A204.1 (cell line): ENCODE data around the gene SLC2A4RG.

Experiments used
- FAIRE-seq: peaks from 2 replicates; lab custom pipeline; 2012; peaks lifted over from hg19 to GRCh38; lab: Jason Lieb, UNC

SLC2A4RG gene

GRCh38 chr20:63778034-63778752, 38.6 kb downstream of the SLC2A4RG start:
- FAIRE-seq = no peak

GRCh38 chr20:63778857-63779256, 39.3 kb downstream of the SLC2A4RG start:
- FAIRE-seq = no peak

- FAIRE-seq = no peak
These were observed 41.6 kb downstream of the SLC2A4RG start for GRCh38 chr20:63781181-63781580.

- FAIRE-seq = no peak
These were observed 42.5 kb downstream of the SLC2A4RG start for GRCh38 chr20:63782051-63782471.

- FAIRE-seq = no peak
These were observed 43.0 kb downstream of the SLC2A4RG start for GRCh38 chr20:63782521-63782971.

- no peak for FAIRE-seq
These were observed 44.4 kb downstream of the SLC2A4RG start for GRCh38 chr20:63783970-63784369.

GRCh38 chr20:63785691-63786131, 46.1 kb downstream of the SLC2A4RG start:
- FAIRE-seq = no peak

- FAIRE-seq = no peak
These were observed 47.7 kb downstream of the SLC2A4RG start for GRCh38 chr20:63787302-63787701.

- no peak for FAIRE-seq
These were observed 48.2 kb downstream of the SLC2A4RG start for GRCh38 chr20:63787749-63788148.

GRCh38 chr20:63789836-63790571, 50.4 kb downstream of the SLC2A4RG start:
- FAIRE-seq = no peak

GRCh38 chr20:63790572-63791168, 51.1 kb downstream of the SLC2A4RG start:
- no peak for FAIRE-seq

- FAIRE-seq = no peak
These were observed 52.1 kb downstream of the SLC2A4RG start for GRCh38 chr20:63791497-63792156.

GRCh38 chr20:63792866-63793265, 53.3 kb downstream of the SLC2A4RG start:
- no peak for FAIRE-seq
